PC-3 (cell line): Measurements from ENCODE around the gene KIF5A. TPM values are rescaled to one million over a fixed set of nuclear protein-coding genes. Genes with fewer than 3 reads are reported as not detected.

Experiments used
- ATAC-seq: fragments of 200-7000 bp; cut with Tn5 transposase; 2 replicates; pipeline ENCODE4 v1.9.1; 2020; ENCODE audit warnings: mild to moderate bottlenecking, moderate library complexity
- BruUV-seq: library from RNA; stranded (reverse); fragments of 400-500 nt; replicated peaks from 2 replicates; lab custom pipeline; 2021; lab: Mats Ljungman, UMichigan
- CTCF ChIA-PET: fragments of 300-600 bp; sonication (Branson Sonifier 250); formaldehyde crosslinking; loops from one replicate; lab custom pipeline; 2022; ENCODE audit warnings: antibody characterized with exemption; lab: Charles Lee
- POLR2A ChIA-PET: fragments of 300-600 bp; sonication (Branson Sonifier 250); formaldehyde crosslinking; loops from one replicate; lab custom pipeline; 2022; ENCODE audit warnings: antibody characterized with exemption; ENCODE audit not compliant: unreplicated experiment; lab: Charles Lee
- DNase-seq: peaks from one replicate; pipeline ENCODE4 v3.0.0-alpha.2; 2015
- H2AFZ ChIP-seq: fragments of 300-600 bp; sonication (generic); 2 replicates; pipeline ENCODE4 v1.6.0; 2016; ENCODE audit warnings: antibody characterized with exemption, low read length
- H3F3A ChIP-seq: fragments of 300-600 bp; sonication (generic); one replicate; pipeline ENCODE4 v1.6.0; 2017; ENCODE audit warnings: antibody characterized with exemption, low read length, control low read depth, mild to moderate bottlenecking; ENCODE audit not compliant: unreplicated experiment
- H3K27ac ChIP-seq: fragments of 300-600 bp; sonication (generic); 2 replicates; pipeline ENCODE4 v1.5.1; 2016; ENCODE audit warnings: mild to moderate bottlenecking, low read length
- H3K27me3 ChIP-seq: fragments of 300-600 bp; sonication (generic); 2 replicates; pipeline ENCODE4 v1.6.1; 2016; ENCODE audit warnings: low read length, mixed read lengths
- H3K36me3 ChIP-seq: fragments of 300-600 bp; sonication (generic); 2 replicates; pipeline ENCODE4 v1.6.1; 2016; ENCODE audit warnings: low read depth, mixed run types, low read length, mixed read lengths
- H3K4me1 ChIP-seq: fragments of 300-600 bp; sonication (generic); 2 replicates; pipeline ENCODE4 v1.5.1; 2016; ENCODE audit warnings: low read length; ENCODE audit not compliant: insufficient read depth
- H3K4me2 ChIP-seq: fragments of 300-600 bp; sonication (generic); 2 replicates; pipeline ENCODE4 v1.6.0; 2016; ENCODE audit warnings: low read length
- H3K4me3 ChIP-seq: fragments of 300-600 bp; sonication (generic); 2 replicates; pipeline ENCODE4 v1.5.1; 2016; ENCODE audit warnings: mild to moderate bottlenecking, low read length, mixed read lengths
- H3K79me2 ChIP-seq: fragments of 300-600 bp; sonication (generic); 2 replicates; pipeline ENCODE4 v1.6.1; 2017; ENCODE audit warnings: low read length, mixed read lengths
- H3K9ac ChIP-seq: fragments of 300-600 bp; sonication (generic); 2 replicates; pipeline ENCODE4 v1.6.0; 2016; ENCODE audit warnings: mild to moderate bottlenecking, low read length
- H3K9me2 ChIP-seq: fragments of 300-600 bp; sonication (generic); replicated peaks from 2 replicates; pipeline ENCODE4 v1.6.1; 2016; ENCODE audit warnings: mixed run types, low read length, mixed read lengths
- H3K9me3 ChIP-seq: fragments of 300-600 bp; sonication (generic); 2 replicates; pipeline ENCODE4 v1.6.1; 2016; ENCODE audit warnings: low read length, mixed read lengths
- H4K20me1 ChIP-seq: fragments of 300-600 bp; sonication (generic); 2 replicates; pipeline ENCODE4 v1.6.1; 2016; ENCODE audit warnings: low read length, mixed read lengths
- EZH2 ChIP-seq: fragments of 300-600 bp; sonication (generic); IDR thresholded peaks from one replicate; pipeline ENCODE4 v1.6.1; 2017; ENCODE audit warnings: antibody characterized with exemption, mild to moderate bottlenecking, low read length; ENCODE audit not compliant: unreplicated experiment
- EZH2phosphoT487 ChIP-seq: fragments of 300-600 bp; sonication (generic); IDR thresholded peaks from 2 replicates; pipeline ENCODE4 v1.6.1; 2018; ENCODE audit warnings: mild to moderate bottlenecking, antibody characterized with exemption, low read length, borderline replicate concordance
- intact Hi-C: fragments of 100-400 bp; cut with micrococcal nuclease; formaldehyde crosslinking; loops from 2 replicates; pipeline ENCODE4 v1.9.0; 2023
- total RNA-seq: library from RNA; depleted of rRNA; stranded (reverse); fragments of >200 nt; gene quantifications from 2 replicates; pipeline ENCODE4 v1.2.3, GENCODE V29; 2014
- TF ChIP-seq, protein P1 (sequence below): fragments of 300-600 bp; sonication (generic); conservative IDR thresholded peaks from 2 replicates; pipeline ENCODE4 v1.5.1; 2017; ENCODE audit warnings: antibody characterized with exemption, low read depth, mild to moderate bottlenecking, low read length

Gene KIF5A
- total RNA-seq, 1 experiment from 2014 or later: not detected

DNA sequence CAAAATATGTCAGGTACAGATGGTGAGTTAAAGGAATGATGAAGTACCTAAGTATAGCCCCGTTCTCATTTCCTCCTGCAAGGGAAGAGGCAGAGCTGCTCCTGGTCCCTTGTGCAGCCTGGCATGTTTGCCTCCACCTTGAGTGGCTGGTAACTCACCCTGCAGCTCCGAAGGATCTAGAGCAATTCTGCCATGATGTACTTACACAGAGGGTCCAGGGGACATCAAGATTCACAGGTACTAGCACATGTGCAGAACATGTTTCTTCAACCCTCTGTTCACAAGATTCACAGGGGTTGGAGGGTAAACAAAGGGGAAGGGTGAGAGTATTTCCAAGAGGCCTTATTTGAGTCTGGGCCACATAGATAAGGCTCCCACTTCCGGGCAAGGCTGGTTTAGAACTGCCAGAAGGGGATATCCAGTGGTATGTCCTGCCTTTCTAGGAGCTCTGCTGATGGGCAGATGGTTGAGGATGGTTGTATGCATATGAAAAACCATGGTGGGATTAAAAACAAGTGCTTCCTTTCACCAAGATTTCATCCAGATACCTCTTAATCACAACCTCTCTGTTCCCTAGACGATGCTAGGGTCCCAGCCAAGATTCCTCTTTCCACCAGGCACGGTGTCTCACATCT, 10.6 kb upstream of the KIF5A start:
- no peaks in the 10 kb centered on the region for H4K20me1 ChIP-seq
- no TSS peak for BruUV-seq
- intact Hi-C loops: no loop called here
- H3K9me2 ChIP-seq: no peaks in the 10 kb centered on the region
- no peak overlapping the region for H3K4me2 ChIP-seq
- H3K4me3 ChIP-seq: no peak overlapping the region
- no peak for ATAC-seq
- H3K36me3 ChIP-seq: peaks cover 26% of the 10 kb centered on the region; the same call in 1 of the 2 replicates
- H3K27ac ChIP-seq: no peak overlapping the region
- H3K9ac ChIP-seq: no peak overlapping the region
- no peaks in the 10 kb centered on the region for H3K27me3 ChIP-seq
- POLR2A ChIA-PET: no interaction called here
- CTCF ChIA-PET: no interaction called here
- TF ChIP-seq EZH2 (no peak), EZH2phosphoT487 (no peak)
- TF ChIP-seq, protein P1, sequence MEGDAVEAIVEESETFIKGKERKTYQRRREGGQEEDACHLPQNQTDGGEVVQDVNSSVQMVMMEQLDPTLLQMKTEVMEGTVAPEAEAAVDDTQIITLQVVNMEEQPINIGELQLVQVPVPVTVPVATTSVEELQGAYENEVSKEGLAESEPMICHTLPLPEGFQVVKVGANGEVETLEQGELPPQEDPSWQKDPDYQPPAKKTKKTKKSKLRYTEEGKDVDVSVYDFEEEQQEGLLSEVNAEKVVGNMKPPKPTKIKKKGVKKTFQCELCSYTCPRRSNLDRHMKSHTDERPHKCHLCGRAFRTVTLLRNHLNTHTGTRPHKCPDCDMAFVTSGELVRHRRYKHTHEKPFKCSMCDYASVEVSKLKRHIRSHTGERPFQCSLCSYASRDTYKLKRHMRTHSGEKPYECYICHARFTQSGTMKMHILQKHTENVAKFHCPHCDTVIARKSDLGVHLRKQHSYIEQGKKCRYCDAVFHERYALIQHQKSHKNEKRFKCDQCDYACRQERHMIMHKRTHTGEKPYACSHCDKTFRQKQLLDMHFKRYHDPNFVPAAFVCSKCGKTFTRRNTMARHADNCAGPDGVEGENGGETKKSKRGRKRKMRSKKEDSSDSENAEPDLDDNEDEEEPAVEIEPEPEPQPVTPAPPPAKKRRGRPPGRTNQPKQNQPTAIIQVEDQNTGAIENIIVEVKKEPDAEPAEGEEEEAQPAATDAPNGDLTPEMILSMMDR: no peak
- no peaks in the 10 kb centered on the region for H3K4me1 ChIP-seq
- no peak overlapping the region for H2AFZ ChIP-seq
- H3K9me3 ChIP-seq: no peaks in the 10 kb centered on the region
- H3F3A ChIP-seq: no peaks in the 10 kb centered on the region
- no peaks in the 10 kb centered on the region for H3K79me2 ChIP-seq
- no peak for DNase-seq

DNA sequence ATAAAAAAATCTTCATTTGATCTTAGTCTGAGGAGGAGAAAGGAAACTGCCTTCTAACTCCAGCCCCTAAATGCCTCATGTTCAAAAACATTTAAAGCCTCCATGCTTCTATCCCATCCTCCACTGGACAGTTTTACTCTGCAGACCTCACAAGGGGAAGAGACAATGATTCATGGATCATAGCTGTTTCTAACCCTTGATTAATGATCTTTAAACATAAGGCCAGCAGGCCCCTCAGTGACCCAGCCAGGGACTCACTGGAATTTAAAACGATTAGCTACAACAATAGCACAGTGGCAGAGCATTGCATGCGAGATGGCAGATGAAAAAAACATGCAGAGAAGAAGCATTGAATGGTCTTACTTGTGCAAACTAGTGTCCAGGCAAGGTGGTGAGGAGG, 8.8 kb upstream of the KIF5A start:
- H3K4me2 ChIP-seq: no peak overlapping the region

DNA sequence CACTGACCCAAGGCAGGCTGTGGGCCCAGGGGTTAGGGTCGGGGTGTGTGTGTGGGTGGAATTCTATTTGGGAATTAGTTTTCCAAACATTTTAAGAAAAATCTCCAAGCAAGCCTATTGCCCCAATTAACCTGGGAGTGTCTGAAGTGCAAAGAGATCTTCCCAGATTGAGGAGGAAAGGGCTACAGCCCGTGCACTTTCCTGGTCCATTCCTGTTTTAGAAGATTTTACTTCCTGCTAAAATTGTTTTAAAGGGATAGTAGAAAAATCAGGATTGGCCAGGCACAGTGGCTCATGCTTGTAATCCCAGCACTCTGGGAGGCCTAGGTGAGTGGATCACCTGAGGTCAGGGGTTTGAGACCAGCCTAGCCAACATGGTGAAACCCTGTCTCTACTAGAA, 8.1 kb upstream of the KIF5A start:
- no peak overlapping the region for H3K27ac ChIP-seq
- intact Hi-C loops: no loop called here
- no peaks in the 10 kb centered on the region for H3K27me3 ChIP-seq
- peaks cover 12% of the 10 kb centered on the region for H3K4me1 ChIP-seq
- no peaks in the 10 kb centered on the region for H3K9me2 ChIP-seq
- no peak overlapping the region for H3K4me2 ChIP-seq
- TF ChIP-seq EZH2phosphoT487 (no peak), EZH2 (no peak)
- TF ChIP-seq, protein P1: no peak
- no peaks in the 10 kb centered on the region for H4K20me1 ChIP-seq
- peaks cover 19% of the 10 kb centered on the region; the same call in 1 of the 2 replicates for H3K36me3 ChIP-seq
- H3K9me3 ChIP-seq: no peaks in the 10 kb centered on the region
- H2AFZ ChIP-seq: no peak overlapping the region
- no peak overlapping the region for H3K9ac ChIP-seq
- no peak overlapping the region for H3K4me3 ChIP-seq
- ChIA-PET CTCF (no interaction called here), POLR2A (no interaction called here)
- peaks cover 24% of the 10 kb centered on the region for H3K79me2 ChIP-seq
- no TSS peak for BruUV-seq
- DNase-seq (no peak), ATAC-seq (no peak)
- no peaks in the 10 kb centered on the region for H3F3A ChIP-seq

More for the DNA sequence above, 8.8 kb upstream of the KIF5A start:
- CTCF ChIA-PET: no interaction called here
- H4K20me1 ChIP-seq: no peaks in the 10 kb centered on the region
- intact Hi-C loops: no loop called here
- H3K4me3 ChIP-seq: no peak overlapping the region
- H3K9ac ChIP-seq: no peak overlapping the region
- TF ChIP-seq, protein P1: no peak
- TF ChIP-seq EZH2 (no peak), EZH2phosphoT487 (no peak)
- ATAC-seq (no peak), DNase-seq (no peak)
- no peaks in the 10 kb centered on the region for H3K9me2 ChIP-seq
- no peaks in the 10 kb centered on the region for H3K9me3 ChIP-seq
- H3K4me1 ChIP-seq: peaks cover 9% of the 10 kb centered on the region
- H3F3A ChIP-seq: no peaks in the 10 kb centered on the region
- POLR2A ChIA-PET: no interaction called here
- H2AFZ ChIP-seq: no peak overlapping the region
- no TSS peak for BruUV-seq
- no peak overlapping the region for H3K27ac ChIP-seq
- peaks cover 16% of the 10 kb centered on the region for H3K79me2 ChIP-seq
- H3K27me3 ChIP-seq: no peaks in the 10 kb centered on the region
- H3K36me3 ChIP-seq: peaks cover 19% of the 10 kb centered on the region; the same call in 1 of the 2 replicates
